HG02763 (cell line): ENCODE data around the gene TMX4.
"Not testable (repeated sequence)": the region's sequence is repeated elsewhere in the genome, so short reads cannot be mapped to it uniquely, and the experiment has no call there.

Source experiments
- ATAC-seq: cut with Tn5 transposase; IDR thresholded peaks from one replicate; pipeline ENCODE4 v1.9.1; 2021; ENCODE audit warnings: mild to moderate bottlenecking, moderate library complexity; ENCODE audit not compliant: unreplicated experiment

The TMX4 gene

GRCh38 chr20:7974785-7975435 is 44.7 kb downstream of the TMX4 start:
- ATAC-seq = no peak

- ATAC-seq = no peak
Measured at GRCh38 chr20:7971536-7972280, 47.9 kb downstream of the TMX4 start.

- ATAC-seq = no peak
Measured at GRCh38 chr20:7967199-7967844, 52.2 kb downstream of the TMX4 start.

- no peak for ATAC-seq
Measured at GRCh38 chr20:7966176-7966575, 53.4 kb downstream of the TMX4 start.

GRCh38 chr20:7959484-7959883 is 60.1 kb downstream of the TMX4 start:
- no peak for ATAC-seq

- not testable (repeated sequence) for ATAC-seq
Measured at GRCh38 chr20:7956561-7956960, 63.0 kb downstream of the TMX4 start.

GRCh38 chr20:7950387-7950786 is 69.2 kb downstream of the TMX4 start:
- no peak for ATAC-seq

GRCh38 chr20:7943891-7944290 is 75.7 kb downstream of the TMX4 start:
- no peak for ATAC-seq

- no peak for ATAC-seq
Measured at GRCh38 chr20:7940341-7940740, 79.2 kb downstream of the TMX4 start, which contains the start of gene HAO1. TSS of gene HAO1 (minus strand) at chr20:7940458. CDS start at chr20:7940422, 36 bp downstream.

- ATAC-seq = no peak
Measured at GRCh38 chr20:7939663-7940062, 79.9 kb downstream of the TMX4 start.

GRCh38 chr20:7938058-7938457 is 81.5 kb downstream of the TMX4 start:
- no peak for ATAC-seq

GRCh38 chr20:7937328-7937727 is 82.2 kb downstream of the TMX4 start:
- ATAC-seq = no peak

GRCh38 chr20:7935027-7935551 is 84.5 kb downstream of the TMX4 start:
- no peak for ATAC-seq

- no peak for ATAC-seq
Measured at GRCh38 chr20:7933346-7933745, 86.2 kb downstream of the TMX4 start.

GRCh38 chr20:7930343-7930742 is 89.2 kb downstream of the TMX4 start:
- ATAC-seq = no peak
